A549 (cell line): ENCODE results near the gene GPRC5D. TPM values are rescaled to one million over a fixed set of nuclear protein-coding genes. Genes with fewer than 3 reads are reported as not detected.
A peak's percentile ranks its signal among the peaks of the same experiment; 100 is the strongest.

ENCODE experiments used
- ATAC-seq, 2 experiments: fragments of 200-7000 bp in 1 of 2; fragments of >200 bp in 1 of 2; cut with Nextera tagmentation in 1 of 2; cut with Tn5 transposase in 1 of 2; 3 replicates each; pipeline versions ENCODE4 v1.8.0 to v1.9.1; 2018 to 2020; ENCODE audit warnings: mild to moderate bottlenecking in 1 of 2, moderate library complexity in 1 of 2
- CTCF ChIA-PET: fragments of 300-600 bp; sonication (Branson Sonifier 250); formaldehyde crosslinking; extraction: SDS; loops from one replicate; lab custom pipeline; 2021; ENCODE audit warnings: antibody characterized with exemption, inconsistent platforms; lab: Yijun Ruan, JAX
- POLR2A ChIA-PET: fragments of 350-600 bp; formaldehyde crosslinking; extraction: SDS; loops from one replicate; lab custom pipeline; 2021; ENCODE audit warnings: antibody characterized with exemption, inconsistent platforms; lab: Yijun Ruan, JAX
- DNase-seq, 2 experiments: peaks; one replicate each; pipeline versions ENCODE4 v3.0.0 to v3.0.0-alpha.2; 2011 to 2016; ENCODE audit warnings: low read depth in 1 of 2, low spot score in 1 of 2
- FAIRE-seq: peaks from 2 replicates; lab custom pipeline; 2011; peaks lifted over from hg19 to GRCh38; lab: Jason Lieb, UNC
- H3K27ac ChIP-seq, 2 experiments: fragments of >200 bp; sonication (Bioruptor Twin); formaldehyde crosslinking; 3 replicates each; pipeline ENCODE4 v1.5.1; 2016 to 2017
- H3K4me1 ChIP-seq: fragments of >200 bp; sonication (Bioruptor Twin); formaldehyde crosslinking; 3 replicates; pipeline ENCODE4 v1.6.1; 2016
- H3K4me2 ChIP-seq: fragments of >200 bp; sonication (Bioruptor Twin); formaldehyde crosslinking; 3 replicates; pipeline ENCODE4 v1.6.1; 2016
- H3K4me3 ChIP-seq: fragments of >200 bp; sonication (Bioruptor Twin); formaldehyde crosslinking; 3 replicates; pipeline ENCODE4 v1.5.1; 2016
- H3K9me3 ChIP-seq: fragments of >200 bp; sonication (Bioruptor Twin); formaldehyde crosslinking; 3 replicates; pipeline ENCODE4 v1.6.1; 2016
- BCL3 ChIP-seq: fragments of >200 bp; sonication (Bioruptor Twin); formaldehyde crosslinking; IDR thresholded peaks from 3 replicates; pipeline ENCODE4 v1.6.1; 2016
- CBX8 ChIP-seq: fragments of 200-600 bp; sonication (generic); IDR thresholded peaks from 2 replicates; pipeline ENCODE4 v1.6.1; 2016
- CEBPB ChIP-seq, 2 experiments: fragments of >200 bp in 1 of 2; sonication (Bioruptor Twin) in 1 of 2; formaldehyde crosslinking in 1 of 2; IDR thresholded peaks; 2 replicates each; pipeline ENCODE4 v1.6.1; 2012 to 2016
- EHMT2 ChIP-seq: fragments of 200-600 bp; sonication (generic); IDR thresholded peaks from 2 replicates; pipeline ENCODE4 v1.6.1; 2016; ENCODE audit warnings: antibody characterized with exemption, low read depth, mild to moderate bottlenecking, moderate library complexity
- ESRRA ChIP-seq: fragments of 150-350 bp; IDR thresholded peaks from 2 replicates; pipeline ENCODE4 v1.6.1; 2014; ENCODE audit warnings: mild to moderate bottlenecking, low read length, borderline replicate concordance
- FOSB ChIP-seq: fragments of 250-450 bp; sonication (Bioruptor Pico); IDR thresholded peaks from 2 replicates; pipeline ENCODE4 v1.5.0; 2020; ENCODE audit warnings: mild to moderate bottlenecking, moderate library complexity
- FOXS1 ChIP-seq: fragments of 250-450 bp; sonication (Bioruptor Pico); IDR thresholded peaks from 2 replicates; pipeline ENCODE4 v1.5.0; 2020; ENCODE audit warnings: mild to moderate bottlenecking, moderate library complexity
- GATA3 ChIP-seq: IDR thresholded peaks from 2 replicates; pipeline ENCODE4 v1.6.1; 2012; ENCODE audit warnings: borderline replicate concordance
- HDAC2 ChIP-seq: fragments of 200-600 bp; sonication (generic); IDR thresholded peaks from 2 replicates; pipeline ENCODE4 v1.6.1; 2016
- HOXA7 ChIP-seq: fragments of 250-450 bp; sonication (Bioruptor Pico); IDR thresholded peaks from 2 replicates; pipeline ENCODE4 v1.5.0; 2020; ENCODE audit warnings: mild to moderate bottlenecking, moderate library complexity
- HOXB13 ChIP-seq: fragments of 250-450 bp; sonication (Bioruptor Pico); IDR thresholded peaks from 2 replicates; pipeline ENCODE4 v1.5.0; 2020; ENCODE audit warnings: low read depth, mild to moderate bottlenecking, moderate library complexity
- HOXB5 ChIP-seq: fragments of 250-450 bp; sonication (Bioruptor Pico); IDR thresholded peaks from 2 replicates; pipeline ENCODE4 v1.5.0; 2020; ENCODE audit warnings: mild to moderate bottlenecking, moderate library complexity
- MAX ChIP-seq: IDR thresholded peaks from 2 replicates; pipeline ENCODE4 v1.6.1; 2012
- MAZ ChIP-seq: fragments of 150-350 bp; IDR thresholded peaks from 2 replicates; pipeline ENCODE4 v1.6.1; 2014; ENCODE audit warnings: antibody characterized with exemption, low read depth, low read length, borderline replicate concordance
- MYC ChIP-seq: IDR thresholded peaks from 2 replicates; pipeline ENCODE4 v1.6.1; 2012; ENCODE audit warnings: mild to moderate bottlenecking, inconsistent platforms, low read length, improper control_type of control experiment, borderline replicate concordance
- NPAS2 ChIP-seq: fragments of 250-450 bp; sonication (Bioruptor Pico); IDR thresholded peaks from 2 replicates; pipeline ENCODE4 v1.8.0; 2022; ENCODE audit warnings: mild to moderate bottlenecking, moderate library complexity, borderline replicate concordance
- PHF8 ChIP-seq: fragments of 200-600 bp; sonication (generic); IDR thresholded peaks from 2 replicates; pipeline ENCODE4 v1.6.1; 2016; ENCODE audit warnings: low read depth, mild to moderate bottlenecking, antibody characterized with exemption, moderate library complexity, borderline replicate concordance
- RAD21 ChIP-seq, 2 experiments: fragments of >200 bp in 1 of 2; sonication (Bioruptor Twin) in 1 of 2; formaldehyde crosslinking in 1 of 2; IDR thresholded peaks in 1 of 2; conservative IDR thresholded peaks in 1 of 2; 2 replicates in 1 of 2; 3 replicates in 1 of 2; pipeline ENCODE4 v1.6.1; 2012 to 2018; ENCODE audit warnings: inconsistent platforms in 1 of 2
- RARB ChIP-seq: fragments of 250-450 bp; sonication (Bioruptor Pico); IDR thresholded peaks from 2 replicates; pipeline ENCODE4 v1.8.0; 2021; ENCODE audit warnings: mild to moderate bottlenecking, moderate library complexity
- RNF2 ChIP-seq: fragments of 200-600 bp; sonication (generic); IDR thresholded peaks from 2 replicates; pipeline ENCODE4 v1.6.1; 2016; ENCODE audit warnings: low read depth, mild to moderate bottlenecking, antibody characterized with exemption, moderate library complexity, borderline replicate concordance
- SREBF2 ChIP-seq: fragments of 450-650 bp; IDR thresholded peaks from 2 replicates; pipeline ENCODE4 v1.6.1; 2014; ENCODE audit warnings: mild to moderate bottlenecking, moderate library complexity
- TFCP2L1 ChIP-seq: fragments of 250-450 bp; sonication (Bioruptor Pico); IDR thresholded peaks from 2 replicates; pipeline ENCODE4 v1.5.0; 2021; ENCODE audit warnings: mild to moderate bottlenecking
- TP53 ChIP-seq: fragments of 250-450 bp; sonication (Bioruptor Pico); IDR thresholded peaks from 2 replicates; pipeline ENCODE4 v1.5.0; 2021; ENCODE audit warnings: mild to moderate bottlenecking, moderate library complexity
- WGBS: methylation state at CpG from one replicate; pipeline ENCODE4 v1.1.6; 2017; ENCODE audit errors: missing lambda C conversion rate; 5-methylcytosine and 5-hydroxymethylcytosine counted together
- polyA plus RNA-seq, 4 experiments: library from polyadenylated mRNA; depleted of rRNA in 3 of 4; stranded (reverse); fragments of >200 nt; fragmentation: RNase III in 1 of 4; extraction: RNeasy Plus Mini Kit Qiagen cat#74134 plus additional on column Dnase treatment in 1 of 4; gene quantifications; 2 replicates in 3 of 4; 3 replicates in 1 of 4; pipeline ENCODE4 v1.2.3, GENCODE V29; 2011 to 2017
- TF ChIP-seq, protein P1 (sequence below): IDR thresholded peaks from 2 replicates; pipeline ENCODE4 v1.6.1; 2012
- TF ChIP-seq, protein P2 (sequence below): fragments of 200-600 bp; sonication (generic); IDR thresholded peaks from 2 replicates; pipeline ENCODE4 v1.6.1; 2016; ENCODE audit warnings: antibody characterized with exemption, mild to moderate bottlenecking, moderate library complexity

The GPRC5D gene
- polyA plus RNA-seq, 2 of the 4 experiments (the other 2 are of a cell fraction): not detected

DNA sequence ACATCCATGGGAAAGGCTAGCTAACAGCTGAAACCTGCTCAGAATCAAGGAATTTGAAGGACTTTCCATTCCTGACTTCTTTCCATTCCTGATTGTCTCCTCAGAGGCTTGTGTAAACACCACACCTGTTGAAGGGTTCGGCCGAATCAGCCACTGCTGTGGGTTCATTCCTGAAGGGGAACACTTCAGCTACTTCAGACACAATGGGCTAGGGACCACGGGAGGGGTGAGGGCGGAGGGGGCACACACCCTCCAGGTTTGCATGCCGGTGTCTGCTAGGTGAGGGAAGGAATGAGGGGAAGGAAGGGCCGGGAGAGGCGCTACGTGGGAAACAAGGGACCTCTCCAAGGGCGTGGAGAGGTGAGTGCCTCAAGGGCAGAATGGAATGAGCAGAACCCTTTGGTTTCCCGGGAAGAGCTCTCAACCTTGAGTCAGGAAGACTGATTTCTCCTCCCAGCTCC lies 59.3 kb downstream of the GPRC5D start:
- Histone ChIP-seq H3K4me1 (peaks cover 54% of the 10 kb centered on the region), H3K4me2 (peak overlapping the region; percentile 89), H3K9me3 (no peaks in the 10 kb centered on the region), H3K27ac (peak overlapping the region; percentile 94), H3K4me3 (peak overlapping the region; percentile 54)
- no peak for TF ChIP-seq MAZ
- TF ChIP-seq TFCP2L1: no peak
- TF ChIP-seq RNF2: no peak
- TF ChIP-seq FOSB (CRISPR knock-in tag): no peak
- no peak for TF ChIP-seq CBX8
- no peak for TF ChIP-seq HOXB13
- TF ChIP-seq MYC: no peak
- no peak for TF ChIP-seq GATA3
- TF ChIP-seq TP53 (CRISPR knock-in tag): no peak
- TF ChIP-seq MAX: no peak
- TF ChIP-seq RAD21 (conservative IDR thresholded peaks at IDR 0.05 in 1 of 2, IDR thresholded peaks at IDR 0.05 in 1 of 2): no peak
- TF ChIP-seq EHMT2: no peak
- no peak for TF ChIP-seq HDAC2
- TF ChIP-seq, protein P1, sequence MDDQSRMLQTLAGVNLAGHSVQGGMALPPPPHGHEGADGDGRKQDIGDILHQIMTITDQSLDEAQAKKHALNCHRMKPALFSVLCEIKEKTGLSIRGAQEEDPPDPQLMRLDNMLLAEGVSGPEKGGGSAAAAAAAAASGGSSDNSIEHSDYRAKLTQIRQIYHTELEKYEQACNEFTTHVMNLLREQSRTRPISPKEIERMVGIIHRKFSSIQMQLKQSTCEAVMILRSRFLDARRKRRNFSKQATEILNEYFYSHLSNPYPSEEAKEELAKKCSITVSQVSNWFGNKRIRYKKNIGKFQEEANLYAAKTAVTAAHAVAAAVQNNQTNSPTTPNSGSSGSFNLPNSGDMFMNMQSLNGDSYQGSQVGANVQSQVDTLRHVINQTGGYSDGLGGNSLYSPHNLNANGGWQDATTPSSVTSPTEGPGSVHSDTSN: no peak
- TF ChIP-seq CEBPB (IDR thresholded peaks at IDR 0.05): no peak
- no peak for TF ChIP-seq NPAS2 (CRISPR knock-in tag)
- TF ChIP-seq PHF8: no peak
- TF ChIP-seq ESRRA: no peak
- under 1% methylated on average over 9 of the region's 10 CpGs for WGBS
- CTCF ChIA-PET: interaction anchor here (1.4 to 4.6 kb wide), 13 partner anchors 9 to 104 kb away, joined by 4 to 55 read pairs (median 10); partner anchors contain the start of gene DDX47
- ATAC-seq (no peak), DNase-seq (no peak), FAIRE-seq (no peak)
- POLR2A ChIA-PET: interaction anchor here (0.6 to 3.2 kb wide), 3 partner anchors 14 to 56 kb away, joined by 4 to 28 read pairs (median 18); no protein-coding TSS in a partner anchor

DNA sequence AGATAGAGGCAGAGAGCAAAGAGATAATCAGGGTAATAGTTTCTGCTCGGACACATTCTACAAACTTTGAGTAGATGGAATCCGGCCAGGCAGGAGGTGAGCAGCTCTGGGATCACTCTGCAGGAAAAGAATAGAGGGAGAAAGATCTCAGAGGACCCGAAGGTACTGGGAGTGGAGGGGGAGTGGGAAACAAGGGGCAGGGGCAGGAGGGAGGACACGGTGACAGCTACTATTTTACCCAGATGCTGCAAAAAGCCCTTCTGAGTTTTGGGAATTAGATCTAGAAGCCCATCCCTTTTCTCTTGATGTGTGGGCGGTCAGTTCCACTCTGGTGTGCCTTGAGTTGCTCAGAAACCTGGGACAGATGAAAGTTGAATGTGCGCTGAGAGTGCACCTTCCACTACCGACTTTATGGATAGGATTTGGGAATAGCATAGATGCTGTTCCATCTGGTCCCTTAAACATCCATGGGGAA lies 60.1 kb downstream of the GPRC5D start:
- ChIA-PET POLR2A (interaction anchor here (0.5 to 3.2 kb wide), 17 partner anchors 8 to 105 kb away, joined by 3 to 28 read pairs (median 5); partner anchors contain the start of gene DDX47), CTCF (interaction anchor here (1.1 to 4.6 kb wide), 26 partner anchors 9 to 320 kb away, joined by 3 to 55 read pairs (median 9); partner anchors contain the start of genes APOLD1 and DDX47)
- Histone ChIP-seq H3K27ac (peak overlapping the region; percentile 94), H3K4me3 (peak overlapping the region; percentile 54), H3K4me1 (peaks cover 54% of the 10 kb centered on the region), H3K9me3 (no peaks in the 10 kb centered on the region), H3K4me2 (peak overlapping the region; percentile 89)
- 0 out of 2 replicates have a peak, but pooled peaks have one; percentile 34 for TF ChIP-seq TFCP2L1
- no peak for TF ChIP-seq HOXB5
- 0 out of 2 replicates have a peak, but pooled peaks have one; percentile 26 for TF ChIP-seq HOXA7 (CRISPR knock-in tag)
- no peak for TF ChIP-seq BCL3
- no peak for TF ChIP-seq EHMT2
- TF ChIP-seq, protein P2, sequence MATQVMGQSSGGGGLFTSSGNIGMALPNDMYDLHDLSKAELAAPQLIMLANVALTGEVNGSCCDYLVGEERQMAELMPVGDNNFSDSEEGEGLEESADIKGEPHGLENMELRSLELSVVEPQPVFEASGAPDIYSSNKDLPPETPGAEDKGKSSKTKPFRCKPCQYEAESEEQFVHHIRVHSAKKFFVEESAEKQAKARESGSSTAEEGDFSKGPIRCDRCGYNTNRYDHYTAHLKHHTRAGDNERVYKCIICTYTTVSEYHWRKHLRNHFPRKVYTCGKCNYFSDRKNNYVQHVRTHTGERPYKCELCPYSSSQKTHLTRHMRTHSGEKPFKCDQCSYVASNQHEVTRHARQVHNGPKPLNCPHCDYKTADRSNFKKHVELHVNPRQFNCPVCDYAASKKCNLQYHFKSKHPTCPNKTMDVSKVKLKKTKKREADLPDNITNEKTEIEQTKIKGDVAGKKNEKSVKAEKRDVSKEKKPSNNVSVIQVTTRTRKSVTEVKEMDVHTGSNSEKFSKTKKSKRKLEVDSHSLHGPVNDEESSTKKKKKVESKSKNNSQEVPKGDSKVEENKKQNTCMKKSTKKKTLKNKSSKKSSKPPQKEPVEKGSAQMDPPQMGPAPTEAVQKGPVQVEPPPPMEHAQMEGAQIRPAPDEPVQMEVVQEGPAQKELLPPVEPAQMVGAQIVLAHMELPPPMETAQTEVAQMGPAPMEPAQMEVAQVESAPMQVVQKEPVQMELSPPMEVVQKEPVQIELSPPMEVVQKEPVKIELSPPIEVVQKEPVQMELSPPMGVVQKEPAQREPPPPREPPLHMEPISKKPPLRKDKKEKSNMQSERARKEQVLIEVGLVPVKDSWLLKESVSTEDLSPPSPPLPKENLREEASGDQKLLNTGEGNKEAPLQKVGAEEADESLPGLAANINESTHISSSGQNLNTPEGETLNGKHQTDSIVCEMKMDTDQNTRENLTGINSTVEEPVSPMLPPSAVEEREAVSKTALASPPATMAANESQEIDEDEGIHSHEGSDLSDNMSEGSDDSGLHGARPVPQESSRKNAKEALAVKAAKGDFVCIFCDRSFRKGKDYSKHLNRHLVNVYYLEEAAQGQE: no peak
- TF ChIP-seq SREBF2: no peak
- TF ChIP-seq RARB (CRISPR knock-in tag): peak; percentile 18; the same call in 1 of the 2 replicates
- TF ChIP-seq FOXS1 (CRISPR knock-in tag): no peak
- WGBS: 2% methylated on average over 7 of the region's 7 CpGs
- DNase-seq: no peak
- peak; percentile 4 to 6; a peak in 5 of 6 replicates for ATAC-seq
- FAIRE-seq: no peak
